GM19035 (cell line): Measurements from ENCODE around the gene MRPL38.

ENCODE experiments used
- ATAC-seq: cut with Tn5 transposase; IDR thresholded peaks from one replicate; pipeline ENCODE4 v1.9.1; 2021; ENCODE audit not compliant: unreplicated experiment

MRPL38 gene

GRCh38 chr17:75920045-75920560, 15.4 kb upstream of the MRPL38 start:
- no peak for ATAC-seq

DNA sequence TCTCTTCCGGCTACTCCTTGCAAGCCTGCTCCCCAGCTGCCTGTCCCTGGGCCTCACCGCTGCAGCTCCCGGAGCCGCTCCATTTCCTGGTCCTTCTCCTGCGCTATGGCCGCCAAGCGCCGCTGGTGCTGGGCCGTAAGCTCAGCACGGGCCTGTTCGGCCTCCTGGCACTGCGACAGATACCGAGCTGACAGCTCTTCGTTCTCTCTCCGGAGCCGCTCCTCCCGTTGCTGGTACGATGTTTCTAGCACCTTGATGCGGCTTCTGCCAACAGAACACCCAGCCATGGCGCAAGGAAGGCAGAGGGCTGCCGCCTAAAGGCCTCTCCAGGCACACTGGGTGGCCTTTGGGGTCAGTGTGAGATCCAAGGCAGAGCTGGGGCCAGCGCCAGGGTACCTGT, 14.9 kb upstream of the MRPL38 start:
- no peak for ATAC-seq

GRCh38 chr17:75917917-75918445, 13.3 kb upstream of the MRPL38 start:
- ATAC-seq, result no peak

DNA sequence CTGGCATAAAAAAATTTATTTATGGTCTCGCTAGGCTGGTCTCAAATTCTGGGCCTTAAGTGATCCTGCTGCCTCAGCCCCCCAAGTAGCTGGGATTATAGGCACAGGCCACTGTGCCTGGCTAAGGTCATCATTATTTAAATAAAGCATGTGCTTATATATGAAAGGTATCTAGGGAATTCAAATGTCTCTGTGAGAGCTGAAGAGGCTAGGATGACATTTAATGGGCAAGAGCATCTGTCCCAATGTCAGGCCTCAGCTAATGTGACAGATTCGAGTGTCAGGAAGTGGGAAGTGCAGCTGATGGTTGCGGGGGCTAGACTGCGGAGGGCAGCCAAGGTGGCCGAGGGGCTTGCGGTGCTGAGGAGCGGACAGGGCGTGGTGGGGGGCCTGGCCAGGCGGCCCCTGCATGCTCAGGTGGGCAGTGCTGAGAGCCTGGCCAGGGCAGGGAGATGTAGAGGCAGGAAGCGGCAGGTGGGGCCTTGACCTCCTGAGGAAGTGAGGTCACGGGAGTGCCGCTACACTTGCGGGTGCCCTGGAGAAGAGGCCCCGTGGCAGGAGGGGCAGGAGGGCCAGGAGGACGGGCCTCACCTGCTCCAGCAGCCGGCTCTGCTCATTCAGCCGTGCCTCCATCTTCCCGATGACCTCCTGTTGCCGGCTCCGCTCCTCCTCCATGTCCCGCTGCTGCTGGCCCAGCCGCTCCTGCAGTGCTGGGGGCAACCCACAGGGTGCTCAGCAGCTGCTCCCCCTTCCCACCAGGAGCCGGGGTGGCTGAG, 12.6 kb upstream of the MRPL38 start:
- no peak for ATAC-seq

- ATAC-seq, result no peak
Measured at GRCh38 chr17:75915268-75915667, 10.6 kb upstream of the MRPL38 start.

DNA sequence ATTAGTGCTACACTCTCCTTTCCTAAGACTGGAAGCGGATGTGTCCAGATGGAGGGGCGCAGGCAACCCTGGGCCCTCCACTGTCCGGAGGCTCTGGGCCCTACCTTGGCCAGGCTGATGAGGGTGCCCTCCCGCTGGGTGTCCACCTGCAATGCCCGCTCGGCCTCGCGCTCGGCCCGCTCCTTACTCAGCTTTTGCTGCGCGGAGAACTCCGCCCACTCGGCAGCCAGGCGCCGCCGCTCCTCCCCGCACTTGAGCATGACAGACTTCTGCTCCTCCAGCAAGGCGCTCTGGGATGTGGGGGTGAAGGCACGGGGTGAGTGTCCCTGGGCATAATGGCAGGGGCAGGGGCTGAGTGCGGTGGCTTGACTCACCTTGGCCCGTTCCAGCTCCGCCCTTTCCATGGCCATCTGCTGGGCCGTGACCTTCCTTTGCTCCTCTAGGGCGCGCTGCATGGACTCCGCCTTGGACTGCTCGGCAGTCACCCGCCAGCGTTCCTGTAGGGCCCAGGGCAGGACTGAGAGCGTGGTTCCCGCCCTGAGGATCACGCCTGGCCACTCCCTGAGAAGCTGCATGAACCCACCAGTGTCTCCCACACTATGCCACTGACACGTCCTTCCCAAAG, 10.1 kb upstream of the MRPL38 start:
- no peak for ATAC-seq

DNA sequence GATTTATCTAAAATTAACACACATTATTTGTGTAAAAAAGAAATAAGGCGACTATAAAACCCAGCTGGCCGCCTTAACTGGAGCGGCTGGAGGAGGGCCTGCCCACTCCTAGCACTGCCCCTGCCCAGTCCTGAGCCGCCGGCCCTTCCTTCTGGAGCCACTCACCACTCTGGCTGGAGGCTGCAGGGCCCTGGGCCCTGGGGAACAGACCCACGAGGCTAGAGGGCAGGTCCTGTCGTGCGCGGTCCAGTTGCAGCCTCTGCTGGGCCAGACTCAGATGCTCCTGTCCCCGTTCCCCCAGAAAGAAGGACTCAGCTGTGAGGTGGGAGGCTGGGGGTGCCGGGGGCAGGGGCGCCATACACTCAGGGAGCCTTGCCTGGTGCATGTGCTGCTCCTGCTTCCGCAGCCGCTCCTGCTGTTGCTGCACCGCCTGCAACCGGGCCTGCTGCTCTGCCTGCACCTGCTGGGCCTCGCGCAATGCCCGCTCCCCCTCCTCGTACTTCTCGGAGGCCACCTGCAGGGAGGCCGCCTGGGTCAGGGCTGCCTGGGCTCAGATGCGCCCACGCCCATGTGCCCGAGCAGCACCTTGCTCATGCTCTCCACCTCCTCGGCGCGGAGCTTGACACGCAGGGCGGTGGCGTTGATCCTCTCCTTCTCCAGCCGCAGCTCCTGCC, 9.0 kb upstream of the MRPL38 start:
- no peak for ATAC-seq

- ATAC-seq, result no peak
Measured at GRCh38 chr17:75910699-75911098, 6.0 kb upstream of the MRPL38 start.

- ATAC-seq, result no peak
Measured at GRCh38 chr17:75909812-75910274, 5.2 kb upstream of the MRPL38 start.

DNA sequence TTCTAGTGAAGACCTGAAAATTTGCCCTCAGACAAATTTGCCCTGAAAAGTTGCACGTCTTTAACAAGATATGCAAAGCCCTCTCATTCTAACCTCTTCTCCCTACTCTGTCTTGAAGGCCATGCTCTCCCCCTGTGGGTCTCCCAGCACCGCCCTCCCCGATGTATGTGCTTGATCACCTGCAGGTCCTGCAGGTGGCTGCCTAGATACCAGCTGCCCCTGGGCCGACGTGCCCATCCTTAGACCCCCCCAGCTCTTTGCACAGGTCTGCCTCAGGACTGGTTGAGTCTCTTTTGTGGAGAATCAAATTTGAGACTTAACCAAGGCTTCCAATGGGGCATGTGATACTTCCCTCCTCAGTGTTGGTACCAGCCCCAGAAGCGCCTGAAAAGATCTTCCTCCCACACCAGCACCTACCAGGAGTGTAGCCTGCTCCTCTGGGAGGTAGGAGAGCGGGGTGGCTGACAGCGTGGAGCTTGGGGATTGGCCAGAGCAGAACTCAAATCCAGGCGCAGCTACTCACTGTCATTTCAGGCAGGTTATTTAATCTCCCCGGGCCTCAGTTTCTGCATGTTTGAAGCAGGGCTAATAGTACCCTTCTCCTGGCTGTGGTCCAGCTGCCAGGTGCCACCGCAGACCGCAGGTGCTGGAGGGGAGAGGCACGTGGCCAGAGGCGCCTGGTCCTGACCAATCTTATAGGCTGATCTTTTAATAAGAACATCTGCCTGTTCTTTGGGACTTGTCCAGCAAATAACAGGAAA, 4.5 kb upstream of the MRPL38 start:
- ATAC-seq, result no peak

DNA sequence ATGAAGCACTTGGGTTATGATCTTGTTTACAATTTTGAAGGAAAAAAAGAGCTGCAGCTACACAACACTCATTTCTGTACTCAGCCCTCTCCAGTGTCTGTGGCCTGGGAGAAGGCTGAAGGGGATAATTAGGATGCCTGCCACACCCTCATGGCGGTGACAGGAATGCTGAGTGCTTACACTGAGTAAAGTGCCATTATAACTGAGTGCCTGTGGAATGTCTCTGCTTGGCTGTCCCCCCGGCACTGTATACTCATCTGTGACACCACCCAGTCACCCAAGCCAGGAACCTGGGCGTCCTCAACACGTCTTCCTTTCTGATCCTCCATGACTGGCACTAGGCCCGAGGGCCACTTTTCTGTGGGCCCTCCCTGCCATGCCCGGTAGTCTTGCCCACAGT, 3.5 kb upstream of the MRPL38 start:
- ATAC-seq, result no peak

GRCh38 chr17:75906143-75906884, 1.6 kb upstream of the MRPL38 start:
- no peak for ATAC-seq

DNA sequence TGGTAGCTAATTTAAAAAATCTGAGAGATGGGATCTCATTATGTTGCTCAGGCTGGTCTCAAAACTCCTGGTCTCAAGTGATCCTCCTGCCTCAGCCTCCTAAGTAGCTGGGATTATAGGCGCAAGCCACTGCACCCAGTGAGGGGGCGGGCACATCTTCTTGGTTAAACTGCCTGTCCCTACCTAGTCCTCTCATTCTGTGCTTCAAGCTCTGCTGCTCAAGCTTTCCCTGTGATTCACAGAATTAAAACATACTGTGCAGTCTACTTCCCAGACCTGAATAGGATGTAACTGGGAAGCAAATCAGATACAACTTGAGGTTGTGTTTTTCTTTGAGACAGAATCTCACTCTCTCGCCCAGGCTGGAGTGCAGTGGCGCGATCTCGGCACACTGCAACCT, 2.3 kb downstream of the MRPL38 start:
- no peak for ATAC-seq

DNA sequence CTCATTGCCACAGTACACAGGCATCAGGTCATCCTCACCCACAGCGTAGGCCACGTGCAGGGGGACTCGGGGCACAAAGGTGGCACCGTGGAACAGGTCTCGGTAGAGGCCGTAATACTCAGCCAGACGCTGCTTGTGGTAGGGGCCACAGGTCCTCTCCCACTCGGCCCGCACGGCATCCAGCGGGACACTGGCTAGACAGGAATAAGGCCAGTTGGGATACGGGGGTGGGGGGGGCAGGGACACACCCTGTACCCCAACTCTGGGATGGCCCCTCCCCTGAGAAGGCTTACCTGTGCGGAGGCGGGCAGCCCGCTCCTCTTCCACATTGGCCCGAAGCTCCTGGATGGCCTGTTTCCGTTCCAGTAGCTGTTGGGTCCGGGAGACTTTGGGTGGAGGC, 3.0 kb downstream of the MRPL38 start:
- no peak for ATAC-seq

- ATAC-seq, result no peak
Measured at GRCh38 chr17:75900691-75901533, 3.8 kb downstream of the MRPL38 start.

GRCh38 chr17:75899767-75900468, 4.8 kb downstream of the MRPL38 start:
- no peak for ATAC-seq

- ATAC-seq, result no peak
Measured at GRCh38 chr17:75899353-75899752, 5.3 kb downstream of the MRPL38 start.

DNA sequence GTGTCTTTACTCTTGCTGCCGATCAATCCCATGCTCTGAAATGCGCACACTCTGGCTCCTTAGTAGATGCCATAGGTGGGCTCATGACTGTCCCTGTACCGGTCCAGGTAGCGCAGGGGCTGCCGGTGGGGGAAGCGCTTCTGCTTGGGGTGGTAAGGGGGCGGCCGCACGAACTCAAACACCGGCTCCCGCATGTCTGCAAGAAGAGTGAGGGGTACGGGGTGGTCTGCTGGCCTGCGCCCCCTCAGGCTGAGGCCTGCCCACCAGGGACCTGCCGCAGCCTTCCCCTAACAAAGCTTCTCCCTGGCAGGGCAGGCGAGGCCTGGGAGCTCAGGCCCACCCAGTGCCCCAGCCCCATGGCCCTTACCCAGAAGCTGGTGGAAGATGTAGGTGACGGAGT, 5.9 kb downstream of the MRPL38 start:
- no peak for ATAC-seq

DNA sequence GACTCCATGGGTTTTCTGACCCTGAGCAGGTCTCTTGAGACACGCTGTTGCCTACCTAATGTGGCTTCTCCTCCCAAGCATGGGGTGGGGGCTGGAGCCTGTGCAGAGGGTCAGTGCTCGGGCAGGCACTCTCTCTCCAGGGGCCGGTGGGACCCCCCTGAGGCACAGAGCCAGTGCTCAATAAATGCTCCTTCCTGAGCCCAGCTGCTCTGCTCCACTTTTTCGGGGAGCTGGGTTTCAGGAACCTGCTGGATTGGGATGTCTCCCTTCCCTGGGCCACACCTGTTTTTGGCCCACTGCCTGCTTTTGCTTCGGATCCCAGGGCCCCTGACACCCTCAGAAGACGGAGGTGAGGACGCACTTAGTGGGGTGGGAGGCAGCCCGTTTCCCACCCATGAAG, 6.6 kb downstream of the MRPL38 start:
- ATAC-seq, result no peak
